PC-3 (cell line): Measurements from ENCODE around the gene PORCN. TPM values are rescaled to one million over a fixed set of nuclear protein-coding genes. Genes with fewer than 3 reads are reported as not detected.

ENCODE experiments used
- ATAC-seq: fragments of 200-7000 bp; cut with Tn5 transposase; 2 replicates; pipeline ENCODE4 v1.9.1; 2020; ENCODE audit warnings: mild to moderate bottlenecking, moderate library complexity
- BruUV-seq: library from RNA; stranded (reverse); fragments of 400-500 nt; replicated peaks from 2 replicates; lab custom pipeline; 2021; lab: Mats Ljungman, UMichigan
- CTCF ChIA-PET: fragments of 300-600 bp; sonication (Branson Sonifier 250); formaldehyde crosslinking; loops from one replicate; lab custom pipeline; 2022; ENCODE audit warnings: antibody characterized with exemption; lab: Charles Lee
- POLR2A ChIA-PET: fragments of 300-600 bp; sonication (Branson Sonifier 250); formaldehyde crosslinking; loops from one replicate; lab custom pipeline; 2022; ENCODE audit warnings: antibody characterized with exemption; ENCODE audit not compliant: unreplicated experiment; lab: Charles Lee
- DNase-seq: peaks from one replicate; pipeline ENCODE4 v3.0.0-alpha.2; 2015
- H2AFZ ChIP-seq: fragments of 300-600 bp; sonication (generic); 2 replicates; pipeline ENCODE4 v1.6.0; 2016; ENCODE audit warnings: antibody characterized with exemption, low read length
- H3F3A ChIP-seq: fragments of 300-600 bp; sonication (generic); one replicate; pipeline ENCODE4 v1.6.0; 2017; ENCODE audit warnings: antibody characterized with exemption, low read length, control low read depth, mild to moderate bottlenecking; ENCODE audit not compliant: unreplicated experiment
- H3K27ac ChIP-seq: fragments of 300-600 bp; sonication (generic); 2 replicates; pipeline ENCODE4 v1.5.1; 2016; ENCODE audit warnings: mild to moderate bottlenecking, low read length
- H3K27me3 ChIP-seq: fragments of 300-600 bp; sonication (generic); 2 replicates; pipeline ENCODE4 v1.6.1; 2016; ENCODE audit warnings: low read length, mixed read lengths
- H3K36me3 ChIP-seq: fragments of 300-600 bp; sonication (generic); 2 replicates; pipeline ENCODE4 v1.6.1; 2016; ENCODE audit warnings: low read depth, mixed run types, low read length, mixed read lengths
- H3K4me1 ChIP-seq: fragments of 300-600 bp; sonication (generic); 2 replicates; pipeline ENCODE4 v1.5.1; 2016; ENCODE audit warnings: low read length; ENCODE audit not compliant: insufficient read depth
- H3K4me2 ChIP-seq: fragments of 300-600 bp; sonication (generic); 2 replicates; pipeline ENCODE4 v1.6.0; 2016; ENCODE audit warnings: low read length
- H3K4me3 ChIP-seq: fragments of 300-600 bp; sonication (generic); 2 replicates; pipeline ENCODE4 v1.5.1; 2016; ENCODE audit warnings: mild to moderate bottlenecking, low read length, mixed read lengths
- H3K79me2 ChIP-seq: fragments of 300-600 bp; sonication (generic); 2 replicates; pipeline ENCODE4 v1.6.1; 2017; ENCODE audit warnings: low read length, mixed read lengths
- H3K9ac ChIP-seq: fragments of 300-600 bp; sonication (generic); 2 replicates; pipeline ENCODE4 v1.6.0; 2016; ENCODE audit warnings: mild to moderate bottlenecking, low read length
- H3K9me2 ChIP-seq: fragments of 300-600 bp; sonication (generic); replicated peaks from 2 replicates; pipeline ENCODE4 v1.6.1; 2016; ENCODE audit warnings: mixed run types, low read length, mixed read lengths
- H3K9me3 ChIP-seq: fragments of 300-600 bp; sonication (generic); 2 replicates; pipeline ENCODE4 v1.6.1; 2016; ENCODE audit warnings: low read length, mixed read lengths
- H4K20me1 ChIP-seq: fragments of 300-600 bp; sonication (generic); 2 replicates; pipeline ENCODE4 v1.6.1; 2016; ENCODE audit warnings: low read length, mixed read lengths
- CTCF ChIP-seq: fragments of 300-600 bp; sonication (generic); conservative IDR thresholded peaks from 2 replicates; pipeline ENCODE4 v1.5.1; 2017; ENCODE audit warnings: antibody characterized with exemption, low read depth, mild to moderate bottlenecking, low read length
- EZH2 ChIP-seq: fragments of 300-600 bp; sonication (generic); IDR thresholded peaks from one replicate; pipeline ENCODE4 v1.6.1; 2017; ENCODE audit warnings: antibody characterized with exemption, mild to moderate bottlenecking, low read length; ENCODE audit not compliant: unreplicated experiment
- EZH2phosphoT487 ChIP-seq: fragments of 300-600 bp; sonication (generic); IDR thresholded peaks from 2 replicates; pipeline ENCODE4 v1.6.1; 2018; ENCODE audit warnings: mild to moderate bottlenecking, antibody characterized with exemption, low read length, borderline replicate concordance
- intact Hi-C: fragments of 100-400 bp; cut with micrococcal nuclease; formaldehyde crosslinking; loops from 2 replicates; pipeline ENCODE4 v1.9.0; 2023
- total RNA-seq: library from RNA; depleted of rRNA; stranded (reverse); fragments of >200 nt; gene quantifications from 2 replicates; pipeline ENCODE4 v1.2.3, GENCODE V29; 2014

The PORCN gene
- total RNA-seq, 1 experiment from 2014 or later = 38.9 TPM

DNA sequence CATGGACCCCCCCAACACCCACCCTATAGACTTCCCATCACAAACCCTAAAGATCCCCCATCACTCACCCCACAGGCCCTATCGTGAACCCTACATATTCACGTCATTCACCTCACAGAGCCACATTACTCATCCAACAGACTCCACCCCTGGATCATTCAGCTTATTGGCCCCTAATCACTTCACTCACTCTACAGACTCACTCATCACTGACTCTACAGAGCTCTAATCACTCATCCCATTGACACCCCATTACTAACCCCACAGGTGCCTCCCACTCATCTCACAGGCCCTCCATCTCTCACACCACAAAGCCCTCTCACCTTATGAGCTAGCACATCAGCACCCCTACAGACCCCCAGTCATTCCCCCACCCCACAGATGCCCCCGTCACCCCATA is 24.4 kb downstream of the PORCN start:
- H3K4me3 ChIP-seq = no peak overlapping the region
- H4K20me1 ChIP-seq = no peaks in the 10 kb centered on the region
- H3K4me2 ChIP-seq = no peak overlapping the region
- BruUV-seq = no TSS peak
- ChIA-PET POLR2A (no interaction called here), CTCF (no interaction called here)
- H3F3A ChIP-seq = no peaks in the 10 kb centered on the region
- H3K27ac ChIP-seq = no peak overlapping the region
- peaks cover 3% of the 10 kb centered on the region for H3K36me3 ChIP-seq
- H3K27me3 ChIP-seq = no peaks in the 10 kb centered on the region
- H3K9ac ChIP-seq = no peak overlapping the region
- no peaks in the 10 kb centered on the region for H3K79me2 ChIP-seq
- DNase-seq = no peak
- no peak for ATAC-seq
- H2AFZ ChIP-seq = no peak overlapping the region
- peaks cover 22% of the 10 kb centered on the region for H3K4me1 ChIP-seq
- H3K9me2 ChIP-seq = no peaks in the 10 kb centered on the region
- intact Hi-C loops = no loop called here
- no peaks in the 10 kb centered on the region for H3K9me3 ChIP-seq
- TF ChIP-seq EZH2phosphoT487 (no peak), CTCF (no peak), EZH2 (no peak)

DNA sequence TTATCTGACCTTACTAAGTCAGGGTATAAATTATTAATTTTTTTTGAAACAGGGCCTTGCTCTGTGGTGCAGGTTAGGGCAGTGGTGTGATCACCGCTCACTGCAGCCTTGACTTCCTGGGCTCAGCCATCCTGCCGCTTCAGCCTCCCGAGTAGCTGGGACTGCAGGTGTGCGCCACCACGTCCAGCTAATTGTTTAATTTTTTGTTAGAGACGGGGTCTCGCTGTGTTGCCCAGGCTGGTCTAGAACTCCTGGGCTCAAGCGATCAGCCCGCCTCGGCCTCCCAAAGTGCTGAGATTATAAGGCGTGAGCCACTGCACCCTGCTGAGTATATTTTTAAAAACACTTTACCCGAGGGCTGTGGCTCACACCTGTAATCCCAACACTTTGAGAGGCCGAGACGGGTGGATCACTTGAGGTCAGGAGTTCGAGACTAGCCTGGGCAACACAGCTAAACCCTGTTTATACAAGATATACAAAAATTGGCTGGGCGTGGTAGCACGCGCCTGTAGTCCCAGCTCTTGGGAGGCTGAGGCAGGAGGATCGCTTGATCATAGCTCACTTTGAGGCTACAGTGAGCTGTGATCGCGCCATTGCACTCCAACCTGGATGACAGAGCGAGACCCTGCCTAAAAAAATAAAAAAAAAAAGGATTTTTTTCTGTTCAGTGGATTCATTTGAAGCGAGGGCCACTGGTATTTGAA is 30.0 kb downstream of the PORCN start:
- TF ChIP-seq CTCF (no peak), EZH2 (no peak), EZH2phosphoT487 (no peak)
- Histone ChIP-seq H3K27ac (peak overlapping the region; percentile 6; the same call in 1 of the 2 replicates), H3K79me2 (peaks cover 21% of the 10 kb centered on the region), H3K4me1 (peaks cover 9% of the 10 kb centered on the region), H3K4me3 (peak overlapping the region; percentile 84), H3K9me2 (no peaks in the 10 kb centered on the region), H2AFZ (peak overlapping the region; percentile 96), H3K27me3 (no peaks in the 10 kb centered on the region), H3K9me3 (no peaks in the 10 kb centered on the region), H4K20me1 (no peaks in the 10 kb centered on the region), H3K4me2 (peak overlapping the region; percentile 77), H3F3A (no peaks in the 10 kb centered on the region), H3K36me3 (no peaks in the 10 kb centered on the region; the same call in 1 of the 2 replicates), H3K9ac (peak overlapping the region; percentile 88)
- TSS peak; percentile 49 for BruUV-seq
- CTCF ChIA-PET = interaction anchor here (0.7 kb wide), 1 partner anchor 19 kb away, joined by 7 read pairs; no protein-coding TSS in a partner anchor
- DNase-seq = no peak
- intact Hi-C loops = no loop called here
- POLR2A ChIA-PET = interaction anchor here (0.6 kb wide), 1 partner anchor 10 kb away, joined by 3 read pairs; no protein-coding TSS in a partner anchor
- ATAC-seq = no peak
